Adrenal gland (tissue), 19 donors: ENCODE measurements around the gene CIB2. TPM values are rescaled to one million over a fixed set of nuclear protein-coding genes. Genes with fewer than 3 reads are reported as not detected.
A peak's percentile ranks its signal among the peaks of the same experiment; 100 is the strongest.

ENCODE experiments used
- DNase-seq, 7 donors: peaks; one replicate each; pipeline ENCODE4 v3.0.0-alpha.2; 2019 to 2020
- H3K27ac ChIP-seq, 5 donors: fragments of 200-600 bp; sonication (generic) in 4 of 5; 1 replicate in 3 of 5; 2 replicates in 2 of 5; pipeline versions ENCODE4 v1.5.1 to v1.8.0; 2016 to 2020; ENCODE audit warnings: mild to moderate bottlenecking in 1 of 5
- H3K27me3 ChIP-seq: fragments of 200-600 bp; 2 replicates; pipeline ENCODE4 v1.8.0; 2021
- H3K36me3 ChIP-seq, 2 donors: fragments of 200-600 bp; replicated peaks in 1 of 2; 1 replicate in 1 of 2; 2 replicates in 1 of 2; pipeline versions ENCODE4 v1.5.1 to v1.8.0; 2018 to 2022
- H3K4me1 ChIP-seq, 2 donors: fragments of 200-600 bp; replicated peaks in 1 of 2; 1 replicate in 1 of 2; 2 replicates in 1 of 2; pipeline versions ENCODE4 v1.5.1 to v1.8.0; 2018 to 2021
- H3K4me3 ChIP-seq, 4 donors: fragments of 200-600 bp; sonication (generic) in 3 of 4; one replicate each; pipeline ENCODE4 v1.5.1; 2016 to 2018
- H3K9me3 ChIP-seq, 3 donors: fragments of 200-600 bp; sonication (generic) in 1 of 3; replicated peaks in 1 of 3; 1 replicate in 2 of 3; 2 replicates in 1 of 3; pipeline versions ENCODE4 v1.5.1 to v1.8.0; 2016 to 2021
- POLR2A ChIP-seq, 2 donors: fragments of 450-650 bp; IDR thresholded peaks; one replicate each; pipeline ENCODE4 v1.6.1; 2017; ENCODE audit warnings: antibody characterized with exemption in 2 of 2, mild to moderate bottlenecking in 2 of 2, moderate library complexity in 1 of 2
- WGBS, 4 donors: extraction: QIAGEN DNeasy Blood & Tissue Kit in 2 of 4; methylation state at CpG; one replicate each; pipeline versions ENCODE4 v1.1.5 to v1.1.7; 2013 to 2017; 5-methylcytosine and 5-hydroxymethylcytosine counted together
- intact Hi-C, 2 donors: fragments of 100-400 bp; cut with DNase I; formaldehyde crosslinking; loops; one replicate each; pipeline versions ENCODE4 v1.14.1 to v1.15.0; 2022 to 2023
- long read RNA-seq, 10 donors: library from polyadenylated mRNA in 3 of 10; unstranded in 2 of 10; stranded (forward) in 1 of 10; transcript quantifications; one replicate each; pipeline ENCODE4 v2.0.0 and lab custom pipeline, GENCODE V29; 2021 to 2026
- polyA plus RNA-seq, 3 donors: library from polyadenylated mRNA; stranded (reverse); fragments of 200-250 nt in 2 of 3; fragments of 350-450 nt in 1 of 3; fragmentation: Illumina TruSeq in 1 of 3; extraction: RNeasy Lipid Tissue Mini Kit (QIAGEN cat#74804) in 1 of 3; gene quantifications; one replicate each; pipeline ENCODE4 v1.2.3, GENCODE V29; 2013 to 2014
- total RNA-seq, 9 donors: library from RNA; depleted of rRNA in 4 of 9; stranded (reverse); fragments of >200 nt in 4 of 9; fragments of 120-200 nt in 1 of 9; fragmentation: NEBNext Ultra II Directional in 1 of 9; extraction: Animal tissue kit (Norgen Biotek cat#: 25700) in 1 of 9; gene quantifications; one replicate each; pipeline versions ENCODE4 v1.1.0 to v1.2.4, GENCODE V29; 2013 to 2023
- TF ChIP-seq, protein P1 (sequence below), 6 experiments: fragments of 450-650 bp in 4 of 6; fragments of 200-600 bp in 2 of 6; sonication (generic) in 1 of 6; IDR thresholded peaks; 1 replicate in 5 of 6; 2 replicates in 1 of 6; pipeline versions ENCODE4 v1.5.1 to v1.8.0; 2016 to 2021; ENCODE audit warnings: antibody characterized with exemption in 6 of 6, mild to moderate bottlenecking in 2 of 6, moderate library complexity in 1 of 6
- donor health status: healthy with polysubstance abuse.
- donor health status: Bipolar disorder and iron deficiency.
- donor health status: DM: yes; HTN: yes; CAD: no.
- donor health status: DM: no; HTN: no; CAD: no.
- donor health status: DM: no; HTN: no; CAD: no.
- donor health status: DM: yes; HTN: yes; CAD: no.

The CIB2 gene
- total RNA-seq (10 to 100 TPM in 8 of 9 donors, 1 to 10 TPM in 1; 9.1 to 37.8 (median 21.1) TPM), polyA plus RNA-seq (10 to 100 TPM in 1 of 3 donors, 1 to 10 TPM in 2; 4.4 to 27.6 (median 5.0) TPM)
- long read RNA-seq, donor 1, partial matches to known transcripts = 272 of 332 reads
- long read RNA-seq, donor 1, other reads (novel, unspliced or antisense) = 57 of 332 reads
- long read RNA-seq, donor 2, transcript CIB2-201 (6 exons, 1,598 nt) = major isoform, 8 of 8 reads
- long read RNA-seq, donor 2, partial matches to known transcripts = 0 of 8 reads
- long read RNA-seq, donor 2, other reads (novel, unspliced or antisense) = 0 of 8 reads
- long read RNA-seq, donor 3, partial matches to known transcripts = 0 of 4 reads
- long read RNA-seq, donor 3, other reads (novel, unspliced or antisense) = 0 of 4 reads
- long read RNA-seq, donor 4, partial matches to known transcripts = 1 of 3 reads
- long read RNA-seq, donor 4, other reads (novel, unspliced or antisense) = 2 of 3 reads
- long read RNA-seq, donor 5, transcript CIB2-201 (6 exons, 1,598 nt) = major isoform, 27 of 51 reads
- long read RNA-seq, donor 5, partial matches to known transcripts = 9 of 51 reads
- long read RNA-seq, donor 5, other reads (novel, unspliced or antisense) = 10 of 51 reads
- long read RNA-seq, donor 6, partial matches to known transcripts = 0 of 2 reads
- long read RNA-seq, donor 6, other reads (novel, unspliced or antisense) = 1 of 2 reads
- long read RNA-seq, donor 7 = 0 reads
- long read RNA-seq, donor 8, transcript CIB2-201 (6 exons, 1,598 nt) = major isoform, 13 of 14 reads
- long read RNA-seq, donor 8, partial matches to known transcripts = 0 of 14 reads
- long read RNA-seq, donor 8, other reads (novel, unspliced or antisense) = 0 of 14 reads
- long read RNA-seq, donor 9, partial matches to known transcripts = 0 of 1 reads
- long read RNA-seq, donor 9, other reads (novel, unspliced or antisense) = 0 of 1 reads
- long read RNA-seq, donor 10, transcript CIB2-201 (6 exons, 1,598 nt) = major isoform, 7 of 9 reads
- long read RNA-seq, donor 10, partial matches to known transcripts = 0 of 9 reads
- long read RNA-seq, donor 10, other reads (novel, unspliced or antisense) = 0 of 9 reads

DNA sequence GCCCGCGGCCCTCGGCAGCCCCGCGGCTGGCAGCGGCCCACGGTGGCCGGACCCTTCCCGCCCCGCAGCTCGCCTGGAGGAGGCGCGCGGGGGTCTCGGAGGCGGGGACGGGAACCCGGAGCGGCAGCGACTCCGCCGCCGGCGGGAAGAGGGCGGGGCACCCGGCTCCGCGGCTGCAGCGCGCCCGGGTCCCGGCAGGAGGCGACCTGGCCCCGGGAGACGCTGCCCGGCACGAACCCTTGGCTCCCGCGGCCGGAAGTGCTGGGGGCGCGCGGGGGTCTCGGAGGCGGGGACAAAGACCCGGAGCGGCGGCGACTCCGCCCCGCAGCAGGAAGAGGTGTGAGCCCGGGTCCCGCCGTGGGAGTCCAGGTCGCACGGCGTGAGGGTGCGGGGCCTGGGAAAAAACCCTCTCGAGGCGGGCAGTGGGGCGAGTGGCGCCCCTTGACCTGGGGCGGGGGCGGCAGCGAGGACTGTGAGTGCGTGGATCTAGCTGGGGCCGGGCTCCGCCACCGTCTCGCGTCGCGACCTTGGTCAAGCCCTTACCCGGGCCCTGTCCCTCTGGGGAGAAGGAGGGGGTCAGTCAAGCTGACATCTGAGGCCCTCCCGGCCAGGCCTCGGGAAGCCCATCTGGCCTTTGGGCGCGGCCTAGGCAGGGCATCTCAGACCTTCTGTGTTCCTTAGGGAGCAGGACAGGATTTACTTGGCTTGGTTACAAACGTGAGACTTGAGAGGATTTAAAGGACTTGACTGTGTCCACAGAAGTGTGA is at the start of gene CIB2:
CIB2 (minus strand) TSS at position 151 of the 767 bp plus-strand sequence. CDS start 230 bp downstream, outside the sequence.
- Histone ChIP-seq H3K9me3 (no peaks in the 10 kb centered on the region), H3K36me3 (no peaks in the 10 kb centered on the region), H3K27me3 (no peaks in the 10 kb centered on the region), H3K4me1 (peaks cover 7 to 9% of the 10 kb centered on the region in 2 donors), H3K4me3 (peak within 1 kb of the TSS in 3 of 4 donors; percentile 57 to 73 (median 71)), H3K27ac (peak within 1 kb of the TSS in 3 of 5 donors; percentile 68 to 81 (median 73))
- intact Hi-C loops = loop anchor here in 1 of 2 donors (5.0 kb wide), 1 partner anchor 61 kb away; no protein-coding TSS in a partner anchor
- DNase-seq = peak; percentile 56 to 70 (median 62)
- WGBS, 4 donors = 0 to 2% (median 0%) methylated on average over 5 to 79 of the region's 79 CpGs
- peak; percentile 14 to 50 for TF ChIP-seq POLR2A (IDR thresholded peaks at IDR 0.05)
- TF ChIP-seq, protein P1, sequence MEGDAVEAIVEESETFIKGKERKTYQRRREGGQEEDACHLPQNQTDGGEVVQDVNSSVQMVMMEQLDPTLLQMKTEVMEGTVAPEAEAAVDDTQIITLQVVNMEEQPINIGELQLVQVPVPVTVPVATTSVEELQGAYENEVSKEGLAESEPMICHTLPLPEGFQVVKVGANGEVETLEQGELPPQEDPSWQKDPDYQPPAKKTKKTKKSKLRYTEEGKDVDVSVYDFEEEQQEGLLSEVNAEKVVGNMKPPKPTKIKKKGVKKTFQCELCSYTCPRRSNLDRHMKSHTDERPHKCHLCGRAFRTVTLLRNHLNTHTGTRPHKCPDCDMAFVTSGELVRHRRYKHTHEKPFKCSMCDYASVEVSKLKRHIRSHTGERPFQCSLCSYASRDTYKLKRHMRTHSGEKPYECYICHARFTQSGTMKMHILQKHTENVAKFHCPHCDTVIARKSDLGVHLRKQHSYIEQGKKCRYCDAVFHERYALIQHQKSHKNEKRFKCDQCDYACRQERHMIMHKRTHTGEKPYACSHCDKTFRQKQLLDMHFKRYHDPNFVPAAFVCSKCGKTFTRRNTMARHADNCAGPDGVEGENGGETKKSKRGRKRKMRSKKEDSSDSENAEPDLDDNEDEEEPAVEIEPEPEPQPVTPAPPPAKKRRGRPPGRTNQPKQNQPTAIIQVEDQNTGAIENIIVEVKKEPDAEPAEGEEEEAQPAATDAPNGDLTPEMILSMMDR (IDR thresholded peaks at IDR 0.05) = peak; percentile 11 to 90 (median 68)

DNA sequence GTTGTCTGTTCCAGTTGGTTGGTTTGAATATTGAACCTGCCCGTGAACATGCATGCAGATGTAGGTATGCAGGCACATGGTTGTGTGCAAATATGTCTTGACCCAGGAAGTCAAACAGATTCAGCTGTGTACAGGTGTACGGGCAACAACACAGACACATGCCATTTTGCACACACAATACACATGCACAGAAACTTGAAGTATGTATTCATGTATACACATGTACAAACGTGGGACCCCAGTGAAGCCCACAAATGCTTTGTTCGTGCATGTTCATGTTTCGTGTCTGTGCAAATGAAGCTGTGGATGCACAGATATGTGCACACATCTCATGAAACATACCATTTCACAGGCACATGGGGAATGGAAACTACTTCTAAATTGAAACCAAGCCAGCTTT is 48.7 kb upstream of the CIB2 start:
- Histone ChIP-seq H3K36me3 (no peaks in the 10 kb centered on the region), H3K9me3 (no peaks in the 10 kb centered on the region), H3K4me1 (no peaks in the 10 kb centered on the region), H3K4me3 (no peak overlapping the region), H3K27me3 (no peaks in the 10 kb centered on the region), H3K27ac (no peak overlapping the region)
- DNase-seq = no peak
- 86 to 95% (median 94%) methylated on average over 5 of the region's 5 CpGs for WGBS, 4 donors
- intact Hi-C loops = loop anchor here (5.0 to 10.0 kb wide), 2 partner anchors 55 to 62 kb away; partner anchors contain the start of gene ACSBG1 (in 1 of the 2)
- TF ChIP-seq, protein P1 (IDR thresholded peaks at IDR 0.05) = no peak
- no peak for TF ChIP-seq POLR2A (IDR thresholded peaks at IDR 0.05)

DNA sequence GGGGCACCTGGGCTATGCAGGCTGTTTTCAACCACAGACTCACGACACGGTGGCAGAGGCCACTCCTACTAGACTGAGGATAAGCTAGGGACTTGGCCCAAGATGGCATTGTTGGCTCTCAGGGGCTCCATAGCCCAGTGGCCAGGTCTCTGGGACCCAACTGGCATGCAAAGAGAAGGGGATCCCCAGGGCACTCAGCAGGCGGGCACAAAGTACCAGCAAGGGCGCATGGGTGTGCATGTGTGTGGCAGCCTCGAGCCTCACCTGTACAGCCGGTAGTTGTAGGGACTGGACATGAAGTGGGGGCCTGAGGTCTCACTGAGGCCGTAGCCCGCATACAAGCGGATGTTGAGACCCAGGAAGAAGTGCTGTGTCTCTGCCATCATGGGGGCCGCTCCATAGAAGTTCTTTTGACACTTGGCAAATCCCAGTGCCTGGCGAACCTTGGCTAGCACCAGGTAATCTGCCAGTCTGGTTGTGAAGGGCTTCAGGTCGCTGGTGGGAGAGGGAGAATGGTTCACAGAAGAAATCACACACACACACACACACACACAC is 48.1 kb upstream of the CIB2 start:
- Histone ChIP-seq H3K4me1 (no peaks in the 10 kb centered on the region), H3K27ac (no peak overlapping the region), H3K9me3 (no peaks in the 10 kb centered on the region), H3K27me3 (no peaks in the 10 kb centered on the region), H3K4me3 (no peak overlapping the region), H3K36me3 (no peaks in the 10 kb centered on the region)
- peak in 1 of 7 donors; percentile 13 for DNase-seq
- TF ChIP-seq, protein P1 (IDR thresholded peaks at IDR 0.05) = no peak
- no peak for TF ChIP-seq POLR2A (IDR thresholded peaks at IDR 0.05)
- intact Hi-C loops = loop anchor here (5.0 to 10.0 kb wide), 2 partner anchors 55 to 63 kb away; partner anchors contain the start of gene ACSBG1 (in 1 of the 2)
- WGBS, 4 donors = 87 to 94% (median 92%) methylated on average over 9 to 12 of the region's 12 CpGs
